Heart left ventricle (tissue), 16 donors: ENCODE data around the gene SMIM3. TPM values are rescaled to one million over a fixed set of nuclear protein-coding genes. Genes with fewer than 3 reads are reported as not detected.
"Not testable (repeated sequence)": the region's sequence is repeated elsewhere in the genome, so short reads cannot be mapped to it uniquely, and the experiment has no call there.

Source experiments
- ATAC-seq, 4 donors: fragments of 200-7000 bp; cut with Tn5 transposase; one replicate each; pipeline ENCODE4 v1.9.1; 2020 to 2022; ENCODE audit warnings: moderate library complexity in 4 of 4, mild to moderate bottlenecking in 3 of 4, moderate number of reproducible peaks in 1 of 4
- DNase-seq, 5 donors: peaks; one replicate each; pipeline ENCODE4 v3.0.0-alpha.2; 2020
- H3K27ac ChIP-seq, 12 donors: fragments of 200-600 bp; sonication (generic) in 4 of 12; one replicate each; pipeline versions ENCODE4 v1.5.0 to v1.8.0; 2016 to 2022; ENCODE audit warnings: mild to moderate bottlenecking in 2 of 12
- H3K27me3 ChIP-seq, 9 donors: fragments of 200-600 bp; sonication (generic) in 2 of 9; one replicate each; pipeline versions ENCODE4 v1.5.1 to v1.8.0; 2016 to 2022; ENCODE audit warnings: mild to moderate bottlenecking in 3 of 9
- H3K36me3 ChIP-seq, 9 donors: fragments of 200-600 bp; sonication (generic) in 2 of 9; one replicate each; pipeline versions ENCODE4 v1.5.0 to v1.8.0; 2018 to 2022; ENCODE audit warnings: mild to moderate bottlenecking in 2 of 9
- H3K4me1 ChIP-seq, 12 donors: fragments of 200-600 bp; sonication (generic) in 4 of 12; one replicate each; pipeline versions ENCODE4 v1.5.0 to v1.8.0; 2016 to 2022; ENCODE audit warnings: mild to moderate bottlenecking in 3 of 12
- H3K4me3 ChIP-seq, 12 donors: fragments of 200-600 bp; sonication (generic) in 4 of 12; one replicate each; pipeline versions ENCODE4 v1.5.0 to v1.8.0; 2017 to 2022; ENCODE audit warnings: mild to moderate bottlenecking in 9 of 12, moderate library complexity in 4 of 12
- H3K9me3 ChIP-seq, 12 donors: fragments of 200-600 bp; sonication (generic) in 4 of 12; one replicate each; pipeline versions ENCODE4 v1.5.0 to v1.8.0; 2016 to 2022; ENCODE audit warnings: mild to moderate bottlenecking in 1 of 12
- CTCF ChIP-seq, 12 donors: fragments of 200-600 bp; sonication (generic) in 4 of 12; IDR thresholded peaks; one replicate each; pipeline versions ENCODE4 v1.5.0 to v1.8.0; 2018 to 2022; ENCODE audit warnings: antibody characterized with exemption in 12 of 12, mild to moderate bottlenecking in 5 of 12
- POLR2A ChIP-seq, 2 donors: fragments of 450-650 bp; IDR thresholded peaks; one replicate each; pipeline ENCODE4 v1.6.1; 2017; ENCODE audit warnings: antibody characterized with exemption in 2 of 2, mild to moderate bottlenecking in 2 of 2, moderate library complexity in 2 of 2
- WGBS, 4 donors: extraction: QIAGEN DNeasy Blood & Tissue Kit in 2 of 4; methylation state at CpG; one replicate each; pipeline versions ENCODE4 v1.1.5 to v1.1.7; 2013 to 2018; 5-methylcytosine and 5-hydroxymethylcytosine counted together
- intact Hi-C, 10 donors: fragments of 100-400 bp; cut with DNase I; formaldehyde crosslinking; loops; one replicate each; pipeline versions ENCODE4 v1.11.1 to v1.14.2; 2022
- polyA plus RNA-seq, 2 donors: library from polyadenylated mRNA; stranded (reverse); fragments of 200-250 nt; gene quantifications; one replicate each; pipeline ENCODE4 v1.2.3, GENCODE V29; 2013
- total RNA-seq, 9 donors: library from RNA; depleted of rRNA in 2 of 9; stranded (reverse); fragments of >200 nt in 2 of 9; fragmentation: NEBNext Ultra II Directional in 3 of 9; extraction: Animal tissue kit (Norgen Biotek cat#: 25700) in 3 of 9; gene quantifications; one replicate each; pipeline versions ENCODE4 v1.1.0 to v1.2.4, GENCODE V29; 2016 to 2023
- donor health status: ischemic (EF 13 %, LVEDD 7.1; RV severe dilation, severe dysfunction).
- donor health status: healthy with polysubstance abuse.
- donor health status: DM: no; HTN: yes; CAD: no.
- donor health status: DM: no; HTN: no; CAD: no.
- donor health status: ischemic (EF 25% LVEDD 6.9; RV normal size, moderate dysfunction).
- donor health status: ischemic (EF 25% LVEDD 5.7; RV mildly dilated, moderate dysfunction).
- donor health status: healthy.
- donor health status: DM: yes; HTN: yes; CAD: no.
- donor health status: ischemic (EF 35%, LVEDD 5.7; RV mildly dilated, moderate dysfunction).
- donor health status: nonischemic (EF 11% LVEDD 7.7; RV severe dilation, severe dysfunction).
- donor health status: DM: yes; HTN: yes; CAD: no.
- donor health status: PGD.
- donor health status: ischemic (EF 29% LVEDD 5.4; RV normal size, mild dysfunction).
- donor health status: nonischemic (EF 23%, LVEDD 6.1; RV moderate dilation, normal function).

Gene SMIM3
- total and polyA plus RNA-seq, 11 donors, result 7.1 to 45.6 (median 19.1) TPM

GRCh38 chr5:150734579-150735384, 43.8 kb upstream of the SMIM3 start:
- no peaks in the 10 kb centered on the region for H3K27me3 ChIP-seq
- H3K4me1 ChIP-seq, result peaks cover 0 to 72% (median 3%) of the 10 kb centered on the region in 12 donors
- peak overlapping the region in 3 of 12 donors; percentile 6 to 92 (median 19) for H3K27ac ChIP-seq
- H3K9me3 ChIP-seq, result peaks cover 0 to 9% (median 0%) of the 10 kb centered on the region in 12 donors
- intact Hi-C loops, result no loop called here
- DNase-seq (peak; percentile 45 to 81 (median 68)), ATAC-seq (peak; percentile 42 to 82 (median 68))
- H3K4me3 ChIP-seq, result peak overlapping the region in 1 of 12 donors; percentile 38
- 87 to 94% (median 91%) methylated on average over 7 of the region's 7 CpGs for WGBS, 4 donors
- peaks cover 0 to 72% (median 40%) of the 10 kb centered on the region in 9 donors for H3K36me3 ChIP-seq
- no peak for TF ChIP-seq CTCF (IDR thresholded peaks at IDR 0.05)
- TF ChIP-seq POLR2A (IDR thresholded peaks at IDR 0.05), result no peak

- Histone ChIP-seq H3K27ac (peak overlapping the region in 1 of 12 donors; percentile 66), H3K4me3 (no peak overlapping the region), H3K9me3 (peaks cover 0 to 9% (median 0%) of the 10 kb centered on the region in 12 donors), H3K4me1 (peaks cover 0 to 62% (median 3%) of the 10 kb centered on the region in 12 donors), H3K27me3 (no peaks in the 10 kb centered on the region), H3K36me3 (peaks cover 0 to 62% (median 19%) of the 10 kb centered on the region in 9 donors)
- no peak for TF ChIP-seq POLR2A (IDR thresholded peaks at IDR 0.05)
- TF ChIP-seq CTCF (IDR thresholded peaks at IDR 0.05), result no peak
- 91 to 96% (median 94%) methylated on average over 7 of the region's 7 CpGs for WGBS, 4 donors
- no peak for ATAC-seq
- DNase-seq, result no peak
- intact Hi-C loops, result no loop called here
Measured at GRCh38 chr5:150738862-150739261, 39.7 kb upstream of the SMIM3 start.

- TF ChIP-seq POLR2A (IDR thresholded peaks at IDR 0.05) (no peak), CTCF (IDR thresholded peaks at IDR 0.05) (no peak)
- peaks cover 0 to 8% (median 0%) of the 10 kb centered on the region in 12 donors for H3K9me3 ChIP-seq
- intact Hi-C loops, result no loop called here
- no peak overlapping the region for H3K27ac ChIP-seq
- no peak for DNase-seq
- H3K27me3 ChIP-seq, result no peaks in the 10 kb centered on the region
- ATAC-seq, result no peak
- no peak overlapping the region for H3K4me3 ChIP-seq
- H3K4me1 ChIP-seq, result peaks cover 0 to 44% (median 3%) of the 10 kb centered on the region in 12 donors
- peaks cover 0 to 41% (median 19%) of the 10 kb centered on the region in 9 donors for H3K36me3 ChIP-seq
Measured at GRCh38 chr5:150740992-150741391, 37.6 kb upstream of the SMIM3 start.

GRCh38 chr5:150742455-150743141, 36.0 kb upstream of the SMIM3 start:
- DNase-seq, H3K27me3 ChIP-seq, ATAC-seq, intact Hi-C loops, H3K4me3 ChIP-seq, H3K9me3 ChIP-seq: not testable (repeated sequence)
- WGBS, 4 donors, result 88 to 91% (median 90%) methylated on average over 17 to 18 of the region's 18 CpGs
- peaks cover 0 to 37% (median 3%) of the 10 kb centered on the region in 12 donors for H3K4me1 ChIP-seq
- peak overlapping the region in 1 of 12 donors; percentile 39 for H3K27ac ChIP-seq
- peaks cover 0 to 38% (median 19%) of the 10 kb centered on the region in 9 donors for H3K36me3 ChIP-seq

GRCh38 chr5:150743142-150743488, 35.4 kb upstream of the SMIM3 start:
- H3K9me3 ChIP-seq, H3K27ac ChIP-seq, H3K27me3 ChIP-seq, H3K4me3 ChIP-seq, intact Hi-C loops, ATAC-seq, DNase-seq: not testable (repeated sequence)
- H3K4me1 ChIP-seq, result peaks cover 0 to 32% (median 2%) of the 10 kb centered on the region in 12 donors
- H3K36me3 ChIP-seq, result peaks cover 0 to 38% (median 19%) of the 10 kb centered on the region in 9 donors
- 93 to 96% (median 95%) methylated on average over 9 of the region's 9 CpGs for WGBS, 4 donors
